GM21390 (cell line): ENCODE data around the gene FLVCR1.
"Not testable (repeated sequence)": the region's sequence is repeated elsewhere in the genome, so short reads cannot be mapped to it uniquely, and the experiment has no call there.

Experiments used
- ATAC-seq: cut with Tn5 transposase; IDR thresholded peaks from one replicate; pipeline ENCODE4 v1.9.1; 2021; ENCODE audit not compliant: unreplicated experiment

The FLVCR1 gene

GRCh38 chr1:212857992-212858460, at the start of gene FLVCR1:
FLVCR1 (plus strand) TSS chr1:212858275; CDS start chr1:212858453, 178 bp downstream.
- ATAC-seq = peak; percentile 97

DNA sequence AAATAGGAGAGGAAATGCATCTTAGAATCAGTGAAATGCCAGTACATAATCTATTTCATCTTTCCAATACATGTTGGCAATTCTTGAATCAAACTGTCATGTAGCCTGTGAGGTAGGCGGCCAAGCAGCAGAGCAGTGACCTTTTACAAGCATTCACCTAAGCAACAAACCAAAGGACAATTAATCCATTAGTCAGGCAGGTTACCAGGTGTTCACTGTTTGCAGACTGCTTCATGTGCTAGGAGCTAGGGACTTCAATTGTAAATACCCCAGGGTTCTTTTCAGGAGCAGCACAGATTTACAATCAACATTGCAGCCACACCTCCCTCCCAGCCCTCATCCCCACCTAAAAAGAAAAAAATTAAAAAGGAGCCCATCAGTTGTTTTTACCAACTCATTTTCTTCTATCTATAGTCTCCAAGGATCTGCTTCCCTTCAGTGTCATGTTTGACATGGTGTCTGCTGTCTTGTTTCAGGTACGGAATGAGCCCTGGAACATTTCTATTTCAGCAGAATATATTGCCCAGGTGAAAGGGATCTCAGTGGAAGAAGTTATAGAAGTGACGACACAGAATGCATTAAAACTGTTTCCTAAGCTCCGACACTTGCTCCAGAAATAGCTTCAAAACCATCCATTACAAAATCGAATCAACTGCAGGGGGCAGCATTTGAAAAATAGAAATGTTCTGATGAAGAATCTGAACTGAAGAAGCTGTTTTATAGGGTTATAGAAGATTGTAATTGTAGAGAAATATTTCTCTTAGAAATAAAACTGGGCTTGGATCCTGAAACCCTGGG, 43.3 kb upstream of the FLVCR1 start:
- ATAC-seq = no peak

DNA sequence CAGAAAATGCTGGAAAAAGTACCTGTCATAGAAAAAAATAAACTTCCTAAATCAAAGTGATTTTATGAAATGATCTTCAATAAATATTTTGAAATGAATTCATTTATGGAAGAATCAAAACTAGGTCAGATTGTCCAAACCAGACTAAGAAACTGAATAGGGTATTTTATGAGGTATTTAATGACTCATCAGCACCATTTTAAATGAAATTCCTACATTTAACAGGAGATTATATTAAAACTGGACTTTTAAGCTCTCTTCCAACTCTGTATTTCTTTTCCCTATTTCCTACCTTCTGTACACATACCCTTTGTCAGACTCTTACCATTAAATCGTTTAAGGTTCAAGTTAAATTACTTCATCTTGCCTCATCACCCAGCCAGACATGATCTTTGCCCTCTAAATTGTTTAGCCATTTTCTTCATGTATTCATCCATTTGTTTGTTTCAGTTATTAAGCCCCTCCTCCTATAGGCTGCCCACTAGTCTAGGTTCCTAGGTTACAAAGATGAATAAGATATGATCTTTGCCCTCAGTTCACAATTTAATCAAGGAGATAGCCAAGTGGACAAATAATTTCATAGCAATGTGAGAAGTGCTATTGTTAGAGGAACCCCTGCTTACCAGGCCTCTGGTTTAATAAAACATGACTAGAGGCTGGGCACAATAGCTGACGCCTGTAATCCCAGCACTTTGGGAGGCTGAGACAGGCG, 41.4 kb upstream of the FLVCR1 start:
- ATAC-seq = no peak

DNA sequence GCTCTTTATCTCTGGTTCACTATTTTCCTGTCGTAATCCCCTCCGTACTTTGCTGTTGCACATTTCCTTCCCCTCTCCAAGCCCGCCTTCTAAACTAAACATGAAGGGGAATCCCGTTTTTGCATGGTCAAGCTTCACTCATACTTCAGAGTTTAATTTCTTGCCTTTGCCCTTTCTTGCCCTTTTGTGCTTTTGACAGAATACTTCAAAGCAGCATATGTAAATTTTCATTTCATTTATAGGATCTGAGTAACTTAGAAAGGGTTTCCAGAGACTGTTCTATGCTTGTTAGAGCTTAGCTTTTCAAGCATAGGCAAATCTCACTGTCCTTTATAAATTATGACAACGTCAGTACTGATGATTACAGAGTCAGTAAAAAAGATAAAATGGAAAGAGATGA, 38.3 kb upstream of the FLVCR1 start:
- ATAC-seq = peak; percentile 75

- ATAC-seq = no peak
Measured at GRCh38 chr1:212820969-212821368, 37.1 kb upstream of the FLVCR1 start.

DNA sequence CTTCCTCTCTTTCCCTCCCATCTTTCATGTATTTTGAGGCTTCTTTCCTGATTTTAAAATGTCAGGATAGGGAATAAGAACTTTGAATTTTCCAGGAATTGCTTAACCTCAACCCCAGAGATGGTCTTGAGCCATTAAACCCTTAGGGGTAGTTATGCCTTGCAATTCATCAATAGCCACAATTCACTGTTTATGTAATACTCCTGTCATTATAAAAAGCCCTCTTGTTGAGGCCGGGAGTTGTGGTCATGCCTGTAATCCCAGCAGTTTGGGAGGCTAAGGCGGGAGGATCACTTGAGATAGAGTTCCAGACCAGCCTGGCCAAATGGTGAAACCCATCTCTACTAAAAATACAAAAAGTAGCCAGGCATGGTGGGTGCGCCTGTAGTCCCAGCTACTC, 35.1 kb upstream of the FLVCR1 start:
- no peak for ATAC-seq

DNA sequence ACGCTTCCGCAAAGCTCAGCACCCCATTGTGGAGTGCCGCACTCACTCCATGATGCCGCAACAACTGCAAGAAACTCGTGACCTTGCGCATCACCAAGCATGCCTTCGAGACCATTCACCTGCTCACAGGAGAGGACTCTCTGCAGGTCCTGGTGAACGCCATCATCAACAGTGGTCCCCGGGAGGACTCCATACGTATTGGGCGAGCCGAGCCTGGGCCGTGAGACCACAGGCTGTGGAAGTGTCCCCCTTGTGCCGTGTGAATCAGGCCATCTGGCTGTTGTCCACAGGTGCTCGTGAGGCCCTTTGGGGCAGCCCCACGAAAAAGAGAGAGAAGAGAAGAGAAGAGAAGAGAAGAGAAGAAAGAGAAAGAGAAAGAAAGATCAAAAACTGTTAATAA, 33.9 kb upstream of the FLVCR1 start:
- no peak for ATAC-seq

DNA sequence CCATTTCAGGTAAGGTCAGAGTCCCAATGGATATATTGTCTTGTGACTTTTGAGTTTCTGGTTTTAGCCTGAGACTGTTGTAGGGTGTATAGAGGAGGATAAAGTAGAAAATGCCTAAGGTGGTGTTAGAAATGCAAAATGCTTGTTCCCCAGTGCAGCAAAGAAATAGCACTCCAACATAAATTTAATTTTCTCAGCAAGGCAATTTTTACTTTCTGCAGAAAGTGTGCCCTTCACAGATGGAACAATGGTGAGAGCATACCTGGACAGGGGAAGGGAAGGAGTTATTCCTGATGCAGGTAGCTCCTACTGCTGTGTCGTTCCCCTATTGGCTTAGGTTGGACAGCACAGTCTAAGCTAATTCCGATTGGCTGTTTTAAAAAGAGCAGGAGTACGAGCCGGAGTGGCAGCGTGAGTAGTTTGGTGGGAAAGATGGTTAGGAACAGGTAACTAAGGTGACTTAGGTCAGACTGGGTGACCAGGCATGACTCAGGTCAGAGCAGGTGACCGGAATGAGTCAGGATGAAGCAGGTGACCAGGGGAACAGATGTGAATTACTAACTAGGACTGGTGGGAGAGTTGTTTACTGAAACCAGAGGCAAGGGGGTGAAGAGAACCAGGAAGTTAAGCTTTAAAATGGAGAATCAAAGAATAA, 32.1 kb upstream of the FLVCR1 start:
- ATAC-seq = no peak

- no peak for ATAC-seq
Measured at GRCh38 chr1:212827171-212827776, 30.8 kb upstream of the FLVCR1 start.

- ATAC-seq = no peak
Measured at GRCh38 chr1:212827831-212828278, 30.2 kb upstream of the FLVCR1 start.

- no peak for ATAC-seq
Measured at GRCh38 chr1:212828395-212828794, 29.7 kb upstream of the FLVCR1 start.

- peak; percentile 73 for ATAC-seq
Measured at GRCh38 chr1:212833211-212834207, 24.6 kb upstream of the FLVCR1 start.

GRCh38 chr1:212838145-212838544, 19.9 kb upstream of the FLVCR1 start:
- ATAC-seq = no peak

- not testable (repeated sequence) for ATAC-seq
Measured at GRCh38 chr1:212844521-212844920, 13.6 kb upstream of the FLVCR1 start.

DNA sequence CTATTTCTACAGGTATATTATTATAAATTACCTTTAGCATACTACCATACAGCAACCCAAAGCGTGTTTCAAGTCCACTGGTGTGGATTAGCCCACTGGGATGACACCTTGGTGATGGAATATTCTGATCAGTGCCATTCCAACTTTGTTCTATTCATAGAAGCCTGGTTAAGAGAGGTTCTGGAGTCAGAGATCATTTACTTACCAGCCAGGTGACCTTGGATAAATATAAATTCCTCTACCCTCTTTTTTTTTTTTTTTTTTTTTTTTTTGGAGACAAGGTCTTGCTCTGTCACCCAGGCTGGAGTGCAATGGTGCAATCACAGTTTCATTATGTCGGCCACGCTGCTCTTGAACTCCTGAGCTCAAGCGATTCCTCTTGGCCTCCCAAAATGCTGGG, 10.5 kb upstream of the FLVCR1 start, which contains the start of gene SPATA45:
Gene SPATA45, minus strand, starts transcription at position 101 of the 400 bp plus-strand sequence. CDS start 11,500 bp downstream, outside the sequence.
- ATAC-seq = no peak

- no peak for ATAC-seq
Measured at GRCh38 chr1:212852105-212852688, 5.9 kb upstream of the FLVCR1 start.

DNA sequence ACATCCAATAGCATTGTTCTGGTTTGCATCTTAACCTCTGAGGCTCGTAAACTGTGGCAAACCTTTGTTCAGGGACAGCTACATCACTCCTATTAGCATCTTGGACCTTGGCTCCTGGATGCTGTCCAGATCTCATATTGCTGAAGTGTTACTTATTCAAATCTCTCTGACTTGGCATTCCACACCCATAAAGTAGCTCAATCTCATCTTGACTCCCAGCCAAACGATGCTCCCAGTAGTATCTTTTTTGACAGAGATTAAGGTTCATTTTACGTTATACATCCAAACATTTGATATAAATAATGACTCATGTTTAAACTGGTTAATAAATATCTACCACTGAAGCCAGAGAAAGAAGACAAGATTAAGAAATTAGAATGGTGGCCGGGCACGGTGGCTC, 4.4 kb upstream of the FLVCR1 start:
- ATAC-seq = no peak

DNA sequence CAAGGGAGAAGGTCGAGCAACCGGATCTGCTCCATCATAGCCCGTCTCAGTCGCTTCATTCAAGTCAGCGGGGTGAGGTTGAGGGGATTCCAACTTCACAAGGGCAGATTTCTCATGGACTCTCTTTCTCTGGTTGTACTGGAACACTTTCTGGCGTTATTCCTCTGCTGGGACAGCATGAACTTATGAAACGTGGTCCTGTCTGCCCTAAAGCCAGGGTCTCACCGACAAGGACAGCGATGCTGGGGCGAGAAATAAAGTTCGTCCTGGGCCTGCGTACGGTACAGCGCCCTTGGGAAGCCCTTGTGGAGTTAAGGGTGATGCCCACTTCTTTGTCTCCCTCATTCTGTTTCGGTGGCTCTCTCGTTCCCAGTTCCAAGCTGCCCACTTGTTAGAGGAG, 1.3 kb upstream of the FLVCR1 start:
- no peak for ATAC-seq

DNA sequence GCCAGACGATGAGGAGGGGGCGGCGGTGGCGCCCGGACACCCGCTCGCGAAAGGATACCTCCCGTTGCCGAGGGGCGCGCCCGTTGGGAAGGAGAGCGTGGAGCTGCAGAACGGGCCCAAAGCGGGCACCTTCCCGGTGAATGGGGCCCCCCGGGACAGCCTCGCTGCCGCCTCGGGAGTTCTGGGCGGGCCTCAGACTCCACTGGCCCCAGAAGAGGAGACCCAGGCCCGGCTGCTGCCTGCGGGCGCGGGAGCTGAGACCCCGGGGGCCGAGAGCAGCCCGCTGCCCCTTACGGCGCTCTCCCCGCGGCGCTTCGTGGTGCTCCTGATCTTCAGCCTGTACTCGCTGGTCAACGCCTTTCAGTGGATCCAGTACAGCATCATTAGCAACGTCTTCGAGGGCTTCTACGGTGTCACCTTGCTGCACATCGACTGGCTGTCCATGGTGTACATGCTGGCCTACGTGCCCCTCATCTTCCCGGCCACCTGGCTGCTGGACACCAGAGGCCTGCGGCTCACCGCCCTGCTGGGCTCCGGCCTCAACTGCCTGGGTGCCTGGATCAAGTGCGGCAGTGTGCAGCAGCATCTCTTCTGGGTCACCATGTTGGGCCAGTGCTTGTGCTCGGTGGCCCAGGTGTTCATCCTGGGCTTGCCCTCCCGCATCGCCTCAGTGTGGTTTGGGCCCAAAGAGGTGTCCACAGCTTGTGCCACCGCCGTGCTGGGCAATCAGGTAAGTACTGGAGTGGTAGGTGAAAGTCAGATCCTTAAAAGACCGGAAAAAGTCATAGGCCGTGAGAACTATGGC, 588 bp downstream of the FLVCR1 start:
- ATAC-seq = peak; percentile 11
